T1000 (cell line): ENCODE measurements around the gene RALGAPA1.
A peak's percentile ranks its signal among the peaks of the same experiment; 100 is the strongest.

Source experiments
- DNase-seq: peaks from one replicate; lab custom pipeline; 2025; ENCODE audit warnings: mixed read lengths; lab: John Stamatoyannopoulos, UW

RALGAPA1 gene

DNA sequence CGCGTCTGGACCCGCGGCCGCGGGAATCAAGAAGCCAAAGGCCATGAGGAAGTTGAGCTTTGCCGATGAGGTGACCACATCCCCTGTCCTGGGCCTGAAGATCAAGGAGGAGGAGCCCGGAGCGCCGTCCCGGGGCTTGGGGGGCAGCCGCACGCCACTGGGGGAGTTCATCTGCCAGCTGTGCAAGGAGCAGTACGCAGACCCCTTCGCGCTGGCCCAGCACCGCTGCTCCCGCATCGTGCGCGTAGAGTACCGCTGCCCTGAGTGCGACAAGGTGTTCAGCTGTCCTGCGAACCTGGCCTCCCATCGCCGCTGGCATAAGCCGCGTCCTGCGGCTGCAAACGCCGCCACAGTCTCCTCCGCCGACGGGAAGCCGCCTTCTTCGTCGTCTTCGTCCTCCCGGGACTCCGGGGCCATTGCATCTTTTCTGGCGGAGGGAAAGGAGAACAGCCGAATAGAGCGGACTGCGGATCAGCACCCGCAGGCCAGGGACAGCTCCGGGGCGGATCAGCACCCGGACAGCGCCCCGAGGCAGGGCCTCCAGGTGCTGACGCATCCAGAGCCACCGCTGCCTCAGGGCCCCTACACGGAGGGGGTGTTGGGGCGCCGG lies 274.1 kb downstream of the RALGAPA1 start:
- peak; percentile 78 for DNase-seq

GRCh38 chr14:35534208-35534872 lies 274.8 kb downstream of the RALGAPA1 start:
- no peak for DNase-seq

DNA sequence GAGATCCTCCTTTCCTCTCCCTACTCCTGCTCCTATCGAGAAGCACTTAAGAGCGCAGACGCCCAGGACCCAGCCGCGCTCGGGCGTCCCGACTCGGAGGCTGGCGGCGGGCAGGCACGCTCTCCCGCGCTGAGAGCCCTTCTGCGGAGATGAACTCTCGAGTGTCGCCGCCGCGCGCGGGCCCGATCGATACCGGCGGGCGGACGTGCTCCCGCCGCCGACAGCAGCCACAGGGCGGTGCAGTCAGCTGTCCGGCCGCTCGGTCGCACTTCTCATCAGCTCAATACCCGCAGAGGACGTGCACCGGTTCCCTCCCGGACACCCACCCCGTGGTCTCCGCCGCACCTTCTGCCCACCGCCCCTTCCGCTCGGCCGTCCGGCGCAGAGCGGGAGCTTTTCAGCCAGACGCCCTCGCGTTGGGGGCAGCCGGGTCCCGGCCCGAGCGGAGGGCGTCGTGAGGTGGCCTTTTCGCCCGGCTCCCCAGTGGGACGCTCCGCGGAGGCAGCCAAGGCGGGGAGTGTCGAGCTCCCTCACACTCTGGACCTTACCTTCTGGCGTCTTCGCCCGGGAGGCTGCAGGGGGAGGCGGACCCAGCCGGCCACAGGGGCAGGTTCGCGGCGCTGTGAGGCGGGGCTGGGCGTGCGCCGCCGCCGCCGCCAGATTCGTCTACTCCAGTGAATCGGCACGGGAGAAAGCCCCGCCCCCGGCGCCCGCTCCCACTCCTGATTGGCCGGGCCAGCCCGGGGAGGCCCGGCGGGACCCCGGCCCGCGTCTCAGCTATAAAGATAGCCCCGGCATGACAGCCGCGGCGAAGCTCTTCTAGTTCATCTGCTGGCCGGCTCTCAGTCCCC lies 275.5 kb downstream of the RALGAPA1 start, which contains the start of gene INSM2:
TSS of gene INSM2 (plus strand) at position 808 of the 851 bp plus-strand sequence. CDS start 89 bp downstream, outside the sequence.
- DNase-seq: peak; percentile 60

DNA sequence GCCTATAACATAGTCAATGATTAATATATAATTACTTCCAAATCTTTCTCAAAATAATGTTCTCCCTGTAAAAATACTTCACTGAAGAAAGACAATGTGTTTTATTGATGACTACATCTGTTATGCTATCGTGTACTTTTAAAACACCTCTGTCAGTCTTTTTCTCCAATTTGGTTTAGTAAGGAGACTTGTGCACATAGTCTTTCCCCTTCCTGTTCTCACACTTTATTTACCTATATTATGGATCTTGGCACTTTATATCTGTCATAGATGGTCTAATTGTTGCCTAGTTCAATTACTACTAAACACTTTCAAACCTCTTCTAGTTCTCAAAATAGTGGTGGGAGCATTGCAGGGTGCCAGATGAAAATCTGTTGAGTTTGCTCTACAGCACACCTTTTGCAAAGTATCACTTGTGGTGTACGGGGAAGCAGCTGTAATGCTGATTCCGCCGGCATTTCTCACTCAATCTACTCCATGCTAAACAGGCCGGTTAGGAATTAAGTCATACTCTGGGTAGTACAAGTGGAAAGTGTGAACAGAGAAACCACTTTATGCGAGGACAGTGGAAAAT lies 276.2 kb downstream of the RALGAPA1 start:
- DNase-seq: no peak

GRCh38 chr14:35531960-35532747 lies 276.9 kb downstream of the RALGAPA1 start:
- no peak for DNase-seq

GRCh38 chr14:35526962-35527361 lies 282.1 kb downstream of the RALGAPA1 start:
- no peak for DNase-seq

DNA sequence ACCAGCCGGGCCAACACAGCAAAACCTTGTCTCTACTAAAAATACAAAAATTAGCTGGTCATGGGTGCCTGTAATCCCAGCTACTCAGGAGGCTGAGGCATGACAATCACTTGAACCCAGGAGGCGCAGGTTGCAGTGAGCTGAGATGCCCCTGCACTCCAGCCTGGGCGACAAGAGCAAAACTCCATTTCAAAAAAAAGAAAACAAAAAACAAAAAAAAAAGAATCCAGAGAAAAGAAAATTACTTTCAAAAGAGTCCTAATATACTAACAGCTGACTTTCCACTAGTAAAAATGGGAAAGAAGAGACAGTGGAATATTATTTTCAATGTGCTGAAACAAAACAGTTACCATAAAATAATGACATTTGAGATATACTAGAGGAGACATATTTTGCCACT lies 283.4 kb downstream of the RALGAPA1 start:
- no peak for DNase-seq

- no peak for DNase-seq
Measured at GRCh38 chr14:35519986-35520385, 289.1 kb downstream of the RALGAPA1 start.

- no peak for DNase-seq
Measured at GRCh38 chr14:35515916-35516315, 293.2 kb downstream of the RALGAPA1 start.

GRCh38 chr14:35512765-35513164 lies 296.3 kb downstream of the RALGAPA1 start:
- DNase-seq: no peak

DNA sequence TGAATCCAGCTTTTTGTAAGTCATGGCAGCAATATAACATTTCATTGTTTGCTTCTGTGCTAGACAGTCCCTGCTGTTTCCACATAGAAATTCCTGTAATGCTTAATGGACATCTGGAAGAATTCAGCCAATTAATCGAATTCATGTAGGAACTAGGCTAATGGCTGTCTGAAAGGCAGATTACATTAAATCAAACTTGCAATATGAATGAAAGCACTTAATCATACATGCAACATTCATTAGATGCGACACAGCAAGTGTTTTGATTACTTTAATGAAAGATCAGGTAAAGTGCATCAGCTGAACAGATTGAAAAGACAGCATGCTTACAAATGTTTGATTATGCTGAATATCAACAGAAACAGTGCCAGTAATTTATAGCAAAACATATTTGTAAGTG lies 299.2 kb downstream of the RALGAPA1 start:
- DNase-seq: no peak

GRCh38 chr14:35506927-35507326 lies 302.2 kb downstream of the RALGAPA1 start:
- DNase-seq: no peak

- DNase-seq: no peak
Measured at GRCh38 chr14:35506461-35506860, 302.6 kb downstream of the RALGAPA1 start.

- no peak for DNase-seq
Measured at GRCh38 chr14:35504260-35504659, 304.8 kb downstream of the RALGAPA1 start.

GRCh38 chr14:35503646-35504045 lies 305.4 kb downstream of the RALGAPA1 start:
- no peak for DNase-seq

DNA sequence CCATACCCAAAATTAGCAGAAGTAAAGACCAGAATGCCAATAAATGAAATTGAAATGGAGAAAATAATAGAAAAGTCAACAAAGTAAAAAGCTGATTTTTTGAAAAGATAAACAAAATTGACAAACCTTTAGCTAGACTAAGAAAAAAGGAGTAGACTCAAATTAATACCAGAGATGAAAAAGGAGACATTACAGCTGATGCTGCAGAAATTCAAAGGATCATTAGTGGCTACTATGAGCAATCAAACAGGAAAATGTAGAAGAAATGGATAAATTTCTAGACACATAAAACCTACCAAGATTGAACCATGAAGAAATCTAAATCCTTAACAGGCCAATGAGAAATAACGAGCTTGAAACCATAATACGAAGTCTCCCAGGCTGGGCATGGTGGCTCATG lies 309.9 kb downstream of the RALGAPA1 start:
- no peak for DNase-seq

GRCh38 chr14:35495278-35495677 lies 313.8 kb downstream of the RALGAPA1 start:
- no peak for DNase-seq

DNA sequence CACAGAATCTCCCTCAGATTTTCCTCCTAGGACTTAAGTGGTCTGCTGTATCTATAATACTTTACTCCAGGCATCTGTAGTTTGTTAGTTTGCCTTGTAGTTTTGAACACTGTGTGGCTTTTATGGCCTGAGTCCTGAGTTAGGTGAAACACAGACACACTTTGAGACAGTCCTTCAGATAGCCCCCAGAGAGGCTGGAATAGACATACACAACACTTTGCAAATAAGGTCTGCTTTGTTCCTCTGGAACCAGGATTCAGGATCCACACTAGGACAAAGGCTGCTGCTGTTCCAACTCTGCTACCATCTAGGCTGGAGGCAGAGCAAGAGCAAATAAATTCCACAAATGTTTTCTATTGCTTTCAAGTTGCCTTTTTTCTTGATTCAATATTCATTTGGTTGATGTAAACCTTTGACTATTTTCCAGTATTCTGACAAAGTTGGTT lies 316.5 kb downstream of the RALGAPA1 start:
- no peak for DNase-seq
